ENCODE measurements around the gene KIF5A. TPM values are rescaled to one million over a fixed set of nuclear protein-coding genes. Genes with fewer than 3 reads are reported as not detected.

KIF5A gene
- total and polyA plus RNA-seq, 2 of the 13 experiments (the other 11 are each of a cell fraction or from before 2014, with no cell fraction given): 1.6 to 11.9 TPM

GRCh38 chr12:57611108-57611826 is 61.4 kb downstream of the KIF5A start, which contains the start of gene ARHGEF25 (continued):
- TF ChIP-seq POGK (CRISPR knock-in tag; conservative IDR thresholded peaks at IDR 0.05) (no peak), ZNF234 (CRISPR knock-in tag; conservative IDR thresholded peaks at IDR 0.05) (no peak; the same call in 1 of the 2 replicates), ZNF616 (CRISPR knock-in tag; IDR thresholded peaks at IDR 0.05; ENCODE audit: low read depth) (no peak), ZXDC (CRISPR knock-in tag; IDR thresholded peaks at IDR 0.05) (no peak), KDM5A (IDR thresholded peaks at IDR 0.05; ENCODE audit: borderline replicate concordance, low read length) (no peak), ZNF3 (CRISPR knock-in tag; IDR thresholded peaks at IDR 0.05) (no peak), MLXIP (CRISPR knock-in tag; IDR thresholded peaks at IDR 0.05; ENCODE audit: borderline replicate concordance) (no peak), ZNF224 (CRISPR knock-in tag; IDR thresholded peaks at IDR 0.05) (no peak), KLF16 (CRISPR knock-in tag; IDR thresholded peaks at IDR 0.05) (peak in 1 of 2 experiments; percentile 71; a peak in 1 of 4 replicates), RBM39 (IDR thresholded peaks at IDR 0.05; ENCODE audit: low read depth, low read length, poor library complexity, severe bottlenecking) (no peak), HOXA3 (CRISPR knock-in tag; IDR thresholded peaks at IDR 0.05) (peak; percentile 68), ZNF644 (CRISPR knock-in tag; IDR thresholded peaks at IDR 0.05; ENCODE audit: low read depth) (no peak), MXD4 (CRISPR knock-in tag; IDR thresholded peaks at IDR 0.05) (peak; percentile 46; the same call in 1 of the 2 replicates), ETV6 (CRISPR knock-in tag; conservative IDR thresholded peaks at IDR 0.05) (peak; percentile 51; the same call in 1 of the 2 replicates), ZNF557 (CRISPR knock-in tag; IDR thresholded peaks at IDR 0.05) (0 out of 2 replicates have a peak, but pooled peaks have one; percentile 73), SMAD1 (CRISPR knock-in tag; IDR thresholded peaks at IDR 0.05; ENCODE audit: borderline replicate concordance, low read depth) (0 out of 2 replicates have a peak, but pooled peaks have one; percentile 45), MLX (CRISPR knock-in tag; IDR thresholded peaks at IDR 0.05) (no peak), ZBTB1 (CRISPR knock-in tag; IDR thresholded peaks at IDR 0.05; ENCODE audit: borderline replicate concordance) (no peak), ZNF552 (CRISPR knock-in tag; IDR thresholded peaks at IDR 0.05; ENCODE audit: borderline replicate concordance) (no peak), THAP11 (CRISPR knock-in tag; IDR thresholded peaks at IDR 0.05) (peak; percentile 57; the same call in 1 of the 2 replicates)
